Measurements from ENCODE around the gene MACROD2.
"Not testable (repeated sequence)": the region's sequence is repeated elsewhere in the genome, so short reads cannot be mapped to it uniquely, and the experiment has no call there.

MACROD2 gene

GRCh38 chr20:15512916-15513315 lies 1517.6 kb downstream of the MACROD2 start:
- DNase-seq: no peak

DNA sequence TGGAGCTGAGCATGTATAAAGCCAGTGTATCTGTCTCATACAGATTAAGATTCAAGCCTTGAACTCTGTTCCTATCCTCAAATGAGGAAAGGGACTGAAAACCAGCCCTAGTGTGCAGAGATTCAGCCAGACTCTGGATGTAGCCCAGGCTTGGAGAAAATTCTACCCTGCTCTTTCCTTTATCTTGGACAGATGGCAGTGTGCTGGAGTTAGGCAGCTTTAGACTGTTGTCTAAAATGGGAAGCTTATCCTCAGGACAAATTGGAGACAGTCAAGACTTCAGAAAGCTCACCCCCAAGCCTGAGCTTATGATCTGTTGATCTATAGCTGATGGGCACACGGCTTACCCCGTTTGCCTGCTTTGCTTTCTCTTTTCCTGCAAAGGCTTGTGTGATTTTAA lies 1520.4 kb downstream of the MACROD2 start:
- DNase-seq: no peak

GRCh38 chr20:15520930-15521524 lies 1525.7 kb downstream of the MACROD2 start:
- DNase-seq: no peak

GRCh38 chr20:15523400-15523799 lies 1528.1 kb downstream of the MACROD2 start:
- no peak for DNase-seq

GRCh38 chr20:15528391-15529111 lies 1533.2 kb downstream of the MACROD2 start:
- DNase-seq: no peak

- no peak for DNase-seq
These were observed 1540.5 kb downstream of the MACROD2 start for GRCh38 chr20:15535863-15536262.

DNA sequence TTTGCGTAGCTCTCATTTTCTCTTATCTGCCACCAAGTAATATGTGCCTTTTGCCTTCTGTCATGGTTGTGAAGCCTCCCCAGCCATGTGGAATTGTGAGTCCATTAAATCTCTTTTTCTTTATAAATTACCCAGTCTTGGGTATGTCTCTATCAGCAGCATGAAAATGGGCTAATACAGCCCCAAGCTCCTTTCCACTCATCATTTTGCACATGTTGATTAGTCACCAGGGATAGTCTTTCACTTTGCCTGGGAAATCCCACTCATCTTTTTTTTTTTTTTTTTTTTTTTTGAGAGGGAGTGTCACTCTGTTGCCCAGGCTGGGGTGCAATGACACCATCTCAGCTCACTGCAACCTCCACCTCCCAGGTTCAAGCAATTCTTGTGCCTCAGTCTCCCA lies 1541.9 kb downstream of the MACROD2 start:
- not testable (repeated sequence) for DNase-seq

DNA sequence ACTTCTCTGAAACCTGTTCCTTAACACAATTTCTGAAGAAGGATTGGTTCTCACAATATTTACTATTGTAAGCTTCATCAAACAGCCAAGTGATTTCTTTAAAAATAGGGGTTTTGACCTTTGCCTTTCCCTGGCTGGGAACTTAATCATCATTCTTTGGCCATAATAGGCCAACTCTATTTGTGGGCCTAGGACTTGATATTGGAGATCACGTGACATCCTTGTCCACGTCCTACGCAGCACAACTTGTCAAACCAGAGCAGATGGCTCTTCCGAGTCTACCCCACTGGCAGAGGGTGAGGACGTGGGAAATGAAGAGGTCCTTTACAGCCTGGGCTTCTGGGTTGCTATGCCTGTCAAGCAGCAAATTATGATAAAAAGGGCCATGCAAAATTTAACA lies 1547.3 kb downstream of the MACROD2 start:
- DNase-seq: no peak

DNA sequence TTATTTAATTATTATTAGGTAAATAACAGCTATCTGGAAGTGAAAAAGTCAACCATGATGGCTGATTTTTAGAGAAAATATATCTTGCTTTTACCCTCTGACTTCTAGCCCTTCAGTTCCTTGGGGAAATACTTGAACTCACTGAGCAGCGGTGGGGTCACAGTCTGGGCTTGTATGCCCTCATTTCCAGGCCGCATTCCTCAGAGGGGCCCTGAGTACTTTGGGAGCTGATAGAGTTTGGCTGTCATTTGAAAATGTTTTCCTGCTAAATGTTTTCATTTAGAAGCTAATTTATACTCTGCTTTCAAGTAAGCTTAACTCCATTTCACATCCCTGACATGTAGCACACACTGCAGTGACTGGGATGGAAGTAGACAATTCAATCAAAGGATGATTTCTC lies 1549.4 kb downstream of the MACROD2 start:
- no peak for DNase-seq

GRCh38 chr20:15546525-15547023 lies 1551.3 kb downstream of the MACROD2 start:
- no peak for DNase-seq

DNA sequence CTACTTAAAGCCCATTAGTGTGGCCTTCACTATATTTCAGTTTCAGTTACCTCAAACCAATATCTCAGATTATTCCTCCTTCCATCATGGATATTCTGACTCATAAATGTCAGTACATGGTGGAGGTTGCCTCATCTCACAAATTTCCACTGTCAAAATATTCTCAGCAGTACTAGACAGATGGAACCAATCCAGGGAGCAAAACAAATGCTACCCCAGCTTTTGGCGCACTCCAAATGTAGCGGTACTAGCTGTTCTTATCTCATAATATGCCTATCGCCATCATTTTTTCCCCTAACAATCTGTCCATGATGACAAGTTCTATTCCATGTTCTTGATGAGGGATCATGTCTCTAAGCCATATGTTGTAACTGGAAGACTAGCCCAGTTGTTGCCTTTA lies 1551.8 kb downstream of the MACROD2 start:
- no peak for DNase-seq

GRCh38 chr20:15550116-15550870 lies 1555.0 kb downstream of the MACROD2 start:
- no peak for DNase-seq

DNA sequence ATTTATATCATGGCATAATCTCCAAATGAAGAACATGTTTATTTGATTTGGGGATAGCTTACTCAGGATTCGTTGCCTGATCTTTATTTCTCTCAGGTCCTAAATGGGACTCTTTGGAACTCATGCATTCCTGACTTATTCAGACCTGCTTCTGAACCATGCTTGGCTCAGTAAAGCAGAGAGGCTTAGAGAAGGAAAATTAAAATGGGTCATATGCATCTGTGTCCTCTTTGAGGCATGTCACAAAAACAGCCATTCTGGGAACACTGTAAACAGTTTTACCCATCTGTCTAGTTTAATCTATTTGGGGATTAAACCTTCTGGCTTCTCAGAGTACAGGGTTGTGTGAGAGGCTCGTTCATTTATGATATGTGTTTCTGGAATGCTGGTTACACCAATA lies 1560.6 kb downstream of the MACROD2 start:
- DNase-seq: no peak

DNA sequence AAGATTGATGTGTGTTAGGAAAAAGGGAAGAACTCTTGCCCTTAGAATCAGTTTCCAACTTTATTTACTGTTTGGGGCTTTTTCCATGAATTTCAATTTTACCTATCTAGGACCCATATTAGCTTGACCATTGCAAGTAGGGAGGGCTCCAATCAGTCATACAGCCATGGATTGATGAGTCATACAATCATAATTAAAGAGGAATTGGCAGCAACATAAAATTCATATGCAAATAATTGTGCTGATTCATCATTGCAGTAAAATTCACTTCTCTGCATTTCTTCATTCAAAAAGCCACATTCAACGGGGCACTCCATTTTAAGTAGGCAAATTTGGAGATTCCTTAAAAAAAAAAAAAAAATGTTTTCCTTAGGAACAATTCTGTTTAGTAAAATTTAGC lies 1561.6 kb downstream of the MACROD2 start:
- no peak for DNase-seq

DNA sequence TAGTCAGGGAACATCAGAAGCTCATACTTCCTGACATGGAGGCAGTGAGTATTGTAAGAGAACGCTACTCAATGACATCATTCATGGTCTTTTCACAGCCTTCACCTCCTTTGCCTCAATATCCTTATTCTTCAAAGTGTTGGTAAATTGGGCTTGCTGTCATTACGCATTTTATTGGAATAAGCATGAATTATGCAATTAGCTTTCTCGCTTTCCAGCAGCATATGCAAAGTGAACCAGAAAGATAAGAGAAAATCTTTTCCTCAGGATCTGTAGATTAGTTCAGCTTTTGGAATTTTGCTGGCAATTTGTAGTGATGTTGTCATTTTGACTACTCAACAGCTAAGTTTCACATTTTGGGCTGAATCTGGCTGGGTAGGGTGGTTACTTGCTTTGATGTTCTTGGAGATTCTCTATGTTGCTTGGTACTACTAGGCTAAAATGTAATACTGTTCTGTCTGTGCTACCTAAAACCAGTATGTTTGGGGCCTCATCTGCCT lies 1565.8 kb downstream of the MACROD2 start:
- DNase-seq: no peak

GRCh38 chr20:15561707-15562404 lies 1566.5 kb downstream of the MACROD2 start:
- no peak for DNase-seq

GRCh38 chr20:15563836-15564235 lies 1568.5 kb downstream of the MACROD2 start:
- DNase-seq: no peak

GRCh38 chr20:15564981-15565380 lies 1569.7 kb downstream of the MACROD2 start:
- DNase-seq: no peak

DNA sequence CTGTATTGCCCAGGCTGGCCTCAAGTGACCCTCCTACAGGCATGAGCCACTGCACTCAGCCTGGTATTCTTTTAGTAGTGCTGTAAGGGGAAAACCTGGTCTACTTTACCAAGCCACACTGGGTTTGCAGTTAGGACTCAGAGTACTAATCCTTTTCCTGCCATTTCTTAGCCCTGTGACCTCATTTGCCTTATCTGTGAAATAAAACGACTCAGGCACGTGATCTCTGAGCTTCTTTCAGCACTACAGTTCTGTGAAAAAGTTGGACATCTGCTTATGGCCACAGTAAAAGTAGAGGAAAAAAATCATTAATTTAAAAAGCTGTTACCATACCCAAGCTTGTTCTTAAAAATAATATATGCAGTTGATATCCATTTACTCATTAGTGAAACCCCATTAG lies 1570.5 kb downstream of the MACROD2 start:
- no peak for DNase-seq

- DNase-seq: no peak
These were observed 1571.9 kb downstream of the MACROD2 start for GRCh38 chr20:15567219-15567618.

DNA sequence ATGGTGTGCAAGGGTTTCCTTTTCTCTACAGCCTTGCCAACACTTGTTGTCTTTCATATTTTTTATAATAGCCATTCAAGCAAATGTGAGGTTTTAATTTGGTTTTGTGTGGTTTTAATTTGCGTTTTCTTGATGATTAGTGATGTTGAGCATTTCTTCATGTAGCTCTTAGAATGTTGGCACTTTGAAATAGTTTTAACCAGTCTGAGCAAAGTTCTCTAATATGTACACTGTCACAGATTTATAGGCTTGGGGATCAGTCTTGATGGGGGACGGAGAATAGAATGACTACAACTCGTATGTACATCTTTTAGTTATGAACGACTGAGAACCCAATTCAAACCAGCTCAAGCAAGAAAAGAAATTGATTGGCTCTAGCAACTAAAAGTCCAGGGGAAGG lies 1574.8 kb downstream of the MACROD2 start:
- no peak for DNase-seq

DNA sequence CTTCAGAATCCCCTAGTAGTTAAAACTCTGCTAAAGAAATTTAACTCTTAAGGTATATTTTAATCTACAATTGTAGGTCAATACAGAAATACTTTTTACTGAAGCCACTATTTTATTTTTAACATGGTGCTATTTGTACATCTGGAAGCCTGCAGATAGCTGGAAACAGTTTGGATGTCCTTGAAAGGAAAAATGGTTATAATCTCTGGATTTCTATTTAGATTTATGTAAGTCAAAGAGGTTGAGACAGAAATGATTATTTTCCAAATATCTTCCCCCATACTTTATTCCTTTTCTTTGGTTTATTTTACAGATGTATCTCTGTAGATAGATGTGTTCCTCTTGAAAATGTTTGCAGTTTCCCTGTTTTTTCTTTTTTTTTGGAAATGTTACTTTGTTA lies 1575.7 kb downstream of the MACROD2 start:
- DNase-seq: no peak

DNA sequence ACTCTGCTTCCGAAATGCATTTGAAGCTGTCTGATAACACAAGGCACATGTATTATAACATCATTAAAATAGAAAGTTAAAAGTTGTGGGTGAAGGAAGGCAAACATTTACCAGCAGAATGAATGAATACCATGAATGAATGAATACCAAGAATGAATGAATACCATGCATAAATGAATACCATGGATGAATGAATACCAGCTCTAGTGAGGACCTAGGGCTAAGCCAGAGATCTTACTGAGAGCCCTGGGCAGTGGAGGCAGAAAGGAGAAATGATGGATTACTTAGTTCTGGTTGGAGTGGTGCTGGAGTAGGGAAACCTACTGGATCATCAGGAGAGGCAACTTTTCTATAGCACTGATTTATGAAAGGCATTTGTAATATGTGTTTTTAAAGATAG lies 1579.9 kb downstream of the MACROD2 start:
- no peak for DNase-seq

Measured in central memory CD4-positive, alpha-beta T cell (primary cell).